Measurements from ENCODE around the gene UBE2Q1.

Gene UBE2Q1

DNA sequence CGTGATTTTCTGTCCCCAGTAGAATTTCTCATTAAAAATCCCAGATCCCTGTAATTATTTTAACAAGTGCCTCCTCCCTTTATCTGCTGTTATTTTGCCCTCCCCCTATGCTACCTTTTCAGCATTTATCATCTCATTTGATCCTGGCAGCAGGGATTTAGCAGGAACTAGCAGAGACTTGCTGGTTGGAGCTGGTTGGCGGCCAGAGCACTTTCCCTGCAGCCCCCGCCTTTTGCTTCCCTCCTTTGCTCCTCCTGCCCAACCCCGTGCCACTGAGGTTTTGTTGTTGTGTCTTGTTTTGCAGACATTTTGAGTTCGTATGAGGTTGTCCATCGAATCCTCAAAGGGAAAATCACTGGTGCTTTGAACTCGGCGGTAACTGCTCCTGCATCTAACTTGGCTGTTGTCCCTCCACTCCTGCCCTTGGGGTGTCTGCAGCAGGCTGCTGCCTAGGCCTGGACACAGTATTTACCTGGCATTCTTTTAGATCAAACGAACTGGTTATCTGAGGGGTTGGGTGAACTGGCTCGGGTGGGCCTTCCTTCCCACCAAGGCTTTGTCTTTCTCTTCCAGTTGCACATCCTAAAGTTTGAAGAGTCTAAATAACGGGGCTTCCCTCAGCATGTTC is 11.2 kb downstream of the UBE2Q1 start:
- Histone ChIP-seq H3K9me3 (ENCODE audit: insufficient read depth, low read length) (no peaks in the 10 kb centered on the region), H4K20me1 (ENCODE audit: insufficient read depth, low read length) (0 out of 2 replicates have a peak, but pooled peaks cover 12% of the 10 kb centered on the region), H3K4me1 (ENCODE audit: low read length) (peaks cover 8% of the 10 kb centered on the region), H3K36me3 (replicated peaks; ENCODE audit: low read depth, low read length) (peaks cover 46% of the 10 kb centered on the region), H3K4me3 (ENCODE audit: low read length) (no peak overlapping the region), H2AFZ (ENCODE audit: low read depth, low read length) (no peak overlapping the region), H3K27ac (ENCODE audit: low read length) (no peak overlapping the region), H3K27me3 (ENCODE audit: low read depth, low read length) (peaks cover 7% of the 10 kb centered on the region), H3K9ac (ENCODE audit: low read length) (no peak overlapping the region), H3K79me2 (ENCODE audit: low read length) (no peaks in the 10 kb centered on the region), H3K4me2 (ENCODE audit: low read length) (no peak overlapping the region)
- no peak for TF ChIP-seq EZH2phosphoT487 (IDR thresholded peaks at IDR 0.05; ENCODE audit: low read depth)
- TF ChIP-seq, protein P1, sequence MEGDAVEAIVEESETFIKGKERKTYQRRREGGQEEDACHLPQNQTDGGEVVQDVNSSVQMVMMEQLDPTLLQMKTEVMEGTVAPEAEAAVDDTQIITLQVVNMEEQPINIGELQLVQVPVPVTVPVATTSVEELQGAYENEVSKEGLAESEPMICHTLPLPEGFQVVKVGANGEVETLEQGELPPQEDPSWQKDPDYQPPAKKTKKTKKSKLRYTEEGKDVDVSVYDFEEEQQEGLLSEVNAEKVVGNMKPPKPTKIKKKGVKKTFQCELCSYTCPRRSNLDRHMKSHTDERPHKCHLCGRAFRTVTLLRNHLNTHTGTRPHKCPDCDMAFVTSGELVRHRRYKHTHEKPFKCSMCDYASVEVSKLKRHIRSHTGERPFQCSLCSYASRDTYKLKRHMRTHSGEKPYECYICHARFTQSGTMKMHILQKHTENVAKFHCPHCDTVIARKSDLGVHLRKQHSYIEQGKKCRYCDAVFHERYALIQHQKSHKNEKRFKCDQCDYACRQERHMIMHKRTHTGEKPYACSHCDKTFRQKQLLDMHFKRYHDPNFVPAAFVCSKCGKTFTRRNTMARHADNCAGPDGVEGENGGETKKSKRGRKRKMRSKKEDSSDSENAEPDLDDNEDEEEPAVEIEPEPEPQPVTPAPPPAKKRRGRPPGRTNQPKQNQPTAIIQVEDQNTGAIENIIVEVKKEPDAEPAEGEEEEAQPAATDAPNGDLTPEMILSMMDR (IDR thresholded peaks at IDR 0.05; ENCODE audit: low read depth, low read length) = no peak

DNA sequence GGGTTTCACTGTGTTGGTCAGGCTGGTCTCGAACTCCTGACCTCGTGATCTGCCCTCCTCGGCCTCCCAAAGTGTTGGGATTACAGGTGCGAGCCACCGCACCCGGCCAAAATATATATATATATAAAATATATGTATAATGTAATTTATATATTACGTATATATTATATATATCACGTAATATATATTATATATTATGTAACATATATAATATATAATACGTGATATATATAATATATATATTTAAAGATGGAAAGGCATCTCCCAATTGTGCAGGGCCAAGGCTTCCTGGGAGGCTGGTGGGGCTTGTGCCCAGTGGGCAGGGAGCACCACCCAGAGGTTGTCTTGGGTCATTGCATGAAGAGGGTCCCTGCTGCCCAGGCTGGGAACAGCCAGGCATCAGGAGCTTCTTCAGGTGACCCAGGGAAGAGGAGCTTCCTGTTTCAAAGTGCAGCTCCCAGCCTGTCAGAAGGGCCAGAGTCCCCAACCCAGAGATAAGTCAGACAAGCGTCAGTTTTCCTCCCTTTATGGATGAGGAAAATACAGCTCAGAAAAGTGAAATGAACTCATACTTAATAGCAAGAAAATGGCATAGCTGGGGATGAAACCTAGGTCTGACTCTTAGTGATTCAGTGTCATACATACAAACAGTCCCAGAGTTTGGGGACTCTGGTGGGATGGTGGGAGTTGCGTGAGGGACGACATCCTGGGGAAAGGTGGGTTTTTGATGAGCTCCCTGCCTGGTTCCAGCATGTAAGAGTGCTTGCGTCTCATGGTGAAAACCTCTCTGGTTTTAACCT is 12.0 kb downstream of the UBE2Q1 start:
- H3K9me3 ChIP-seq (ENCODE audit: insufficient read depth, low read length) = no peaks in the 10 kb centered on the region
- H3K4me1 ChIP-seq (ENCODE audit: low read length) = peaks cover 8% of the 10 kb centered on the region
- H3K79me2 ChIP-seq (ENCODE audit: low read length) = no peaks in the 10 kb centered on the region
- no peak overlapping the region for H3K27ac ChIP-seq (ENCODE audit: low read length)
- no peak overlapping the region for H3K4me2 ChIP-seq (ENCODE audit: low read length)
- TF ChIP-seq EZH2phosphoT487 (IDR thresholded peaks at IDR 0.05; ENCODE audit: low read depth) = no peak
- TF ChIP-seq, protein P1 (IDR thresholded peaks at IDR 0.05; ENCODE audit: low read depth, low read length) = peak; percentile 70
- H3K27me3 ChIP-seq (ENCODE audit: low read depth, low read length) = peaks cover 15% of the 10 kb centered on the region
- H3K36me3 ChIP-seq (replicated peaks; ENCODE audit: low read depth, low read length) = peaks cover 38% of the 10 kb centered on the region
- H4K20me1 ChIP-seq (ENCODE audit: insufficient read depth, low read length) = 0 out of 2 replicates have a peak, but pooled peaks cover 12% of the 10 kb centered on the region
- H3K9ac ChIP-seq (ENCODE audit: low read length) = no peak overlapping the region
- H3K4me3 ChIP-seq (ENCODE audit: low read length) = no peak overlapping the region
- no peak overlapping the region for H2AFZ ChIP-seq (ENCODE audit: low read depth, low read length)

DNA sequence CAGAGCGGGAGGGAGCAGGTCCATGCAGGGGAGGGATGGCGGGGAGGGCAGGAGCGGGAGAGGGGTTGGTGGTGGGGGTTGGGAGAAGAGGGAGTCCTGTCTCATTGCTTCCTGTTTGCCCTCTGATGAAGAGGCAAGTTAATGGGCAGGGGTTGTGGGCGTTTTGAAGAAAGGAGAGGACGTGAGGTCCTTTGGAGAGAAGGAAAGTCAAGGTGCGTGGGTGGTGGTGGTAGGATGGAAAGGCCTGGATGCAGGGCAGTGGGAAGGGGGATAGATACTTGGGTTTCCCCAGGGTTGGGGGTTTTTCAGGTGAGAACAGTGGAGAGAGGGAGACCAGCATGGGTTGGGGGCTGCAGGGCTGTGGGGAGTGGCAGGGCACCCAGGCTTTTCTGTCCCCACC is 17.2 kb downstream of the UBE2Q1 start:
- H3K4me1 ChIP-seq (ENCODE audit: low read length) = no peaks in the 10 kb centered on the region
- no peak overlapping the region for H3K4me3 ChIP-seq (ENCODE audit: low read length)
- H3K36me3 ChIP-seq (replicated peaks; ENCODE audit: low read depth, low read length) = no peaks in the 10 kb centered on the region
- H2AFZ ChIP-seq (ENCODE audit: low read depth, low read length) = no peak overlapping the region
- no peaks in the 10 kb centered on the region for H3K9me3 ChIP-seq (ENCODE audit: insufficient read depth, low read length)
- H3K79me2 ChIP-seq (ENCODE audit: low read length) = no peaks in the 10 kb centered on the region
- H3K4me2 ChIP-seq (ENCODE audit: low read length) = no peak overlapping the region
- no peak overlapping the region for H3K27ac ChIP-seq (ENCODE audit: low read length)
- H4K20me1 ChIP-seq (ENCODE audit: insufficient read depth, low read length) = no peaks in the 10 kb centered on the region
- no peak for TF ChIP-seq EZH2phosphoT487 (IDR thresholded peaks at IDR 0.05; ENCODE audit: low read depth)
- TF ChIP-seq, protein P1 (IDR thresholded peaks at IDR 0.05; ENCODE audit: low read depth, low read length) = no peak
- no peak overlapping the region for H3K9ac ChIP-seq (ENCODE audit: low read length)
- H3K27me3 ChIP-seq (ENCODE audit: low read depth, low read length) = peaks cover 41% of the 10 kb centered on the region

Data from OCI-LY3 (cell line).